Stimulated activated CD8-positive, alpha-beta memory T cell treated with anti-CD3 and anti-CD28 coated beads, Interleukin-4, amount 100 ng/mL, for 24 hours (primary cell): ENCODE results near the gene PATE1.
"Not testable (repeated sequence)": the region's sequence is repeated elsewhere in the genome, so short reads cannot be mapped to it uniquely, and the experiment has no call there.

Source experiments
- DNase-seq: peaks from one replicate; pipeline ENCODE4 v3.0.0-alpha.2; 2020; ENCODE audit warnings: low read depth

The PATE1 gene, protein sequence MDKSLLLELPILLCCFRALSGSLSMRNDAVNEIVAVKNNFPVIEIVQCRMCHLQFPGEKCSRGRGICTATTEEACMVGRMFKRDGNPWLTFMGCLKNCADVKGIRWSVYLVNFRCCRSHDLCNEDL

GRCh38 chr11:125745979-125746378, at the start of gene PATE1:
Gene PATE1 (plus strand): TSS chr11:125746279. CDS start chr11:125746305, 26 bp downstream.
- no peak for DNase-seq

DNA sequence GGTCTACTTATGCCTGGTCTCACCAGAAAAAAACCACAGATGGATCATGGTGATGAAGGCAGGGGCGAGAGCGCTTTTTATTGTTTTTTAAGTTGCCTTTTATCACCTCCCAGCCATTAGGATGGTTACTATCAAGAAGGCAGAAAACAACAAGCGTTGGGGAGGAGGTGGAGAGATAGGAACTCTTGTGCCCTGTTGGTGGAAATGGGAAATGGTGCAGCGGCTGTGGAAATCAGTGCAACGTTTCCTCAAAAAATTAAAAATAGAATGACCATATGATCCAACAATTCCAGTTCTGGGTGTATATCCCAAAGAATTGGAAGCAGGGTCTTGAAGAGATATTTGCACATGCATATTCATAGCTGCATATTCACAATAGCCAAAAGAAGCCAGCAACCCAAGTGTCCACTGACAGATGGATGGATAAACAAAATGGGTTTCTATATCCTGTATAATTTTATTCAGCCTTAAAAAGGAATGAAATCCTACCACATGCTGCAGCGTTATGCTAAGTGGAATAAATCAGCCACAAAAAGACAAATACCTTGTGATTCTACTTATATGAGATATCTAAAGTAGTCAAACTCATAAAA, 45.0 kb upstream of the PATE1 start:
- no peak for DNase-seq

DNA sequence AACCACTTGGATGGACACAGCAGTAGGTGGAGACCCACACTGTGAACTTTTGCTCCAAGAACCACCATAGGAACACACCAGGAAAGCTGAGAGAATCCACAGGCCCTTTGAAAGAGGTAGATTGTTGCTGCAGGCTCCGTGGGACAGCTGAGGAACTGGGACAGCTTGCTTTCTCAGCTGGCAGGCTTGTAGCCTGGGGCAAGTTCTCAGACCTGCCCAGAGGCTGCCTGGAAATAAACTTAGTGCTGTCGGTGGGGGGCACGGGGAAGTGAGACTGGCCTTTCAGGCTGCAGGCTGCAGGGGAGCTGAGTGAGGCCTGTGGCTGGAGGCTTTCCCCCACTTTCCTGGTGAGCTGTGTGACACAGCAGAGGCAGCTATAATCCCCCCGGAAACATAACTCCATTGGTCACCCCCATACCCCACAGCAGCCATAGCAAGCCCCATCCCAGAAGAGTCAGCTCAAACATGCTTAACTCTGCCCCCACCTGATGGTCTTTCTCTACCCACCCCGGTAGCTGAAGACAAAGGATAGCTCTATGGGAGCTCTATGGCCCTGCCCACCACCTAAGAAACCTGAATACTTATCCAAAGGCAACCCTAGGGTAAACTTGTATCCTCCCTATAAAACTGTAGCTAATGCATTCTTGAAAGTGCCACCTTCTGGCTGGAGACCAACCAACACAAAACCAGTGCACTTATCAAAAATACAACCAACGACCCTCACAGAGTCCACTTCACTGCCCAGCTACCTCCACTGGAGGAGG, 44.0 kb upstream of the PATE1 start:
- DNase-seq, result no peak

- not testable (repeated sequence) for DNase-seq
These were observed 41.4 kb upstream of the PATE1 start for GRCh38 chr11:125704686-125705085.

DNA sequence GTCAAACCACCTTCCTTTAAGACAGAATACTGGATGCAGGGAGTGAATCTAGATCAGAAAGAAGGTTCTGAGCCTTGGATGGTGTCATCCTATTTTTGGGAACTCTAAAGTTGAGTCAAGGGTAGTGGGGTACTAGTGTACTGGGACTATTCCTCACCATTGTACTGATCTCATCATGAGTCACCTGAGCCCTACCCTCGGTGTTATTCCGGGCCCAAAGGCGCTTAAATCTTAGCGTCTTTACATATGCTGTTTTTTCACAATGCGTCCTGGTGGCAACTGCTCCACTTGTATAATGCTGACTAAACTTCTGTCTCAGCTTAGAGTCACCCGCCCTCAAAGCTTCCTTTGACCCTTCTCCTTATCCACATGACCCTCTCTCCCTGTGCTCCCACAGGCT, 25.3 kb upstream of the PATE1 start:
- no peak for DNase-seq

DNA sequence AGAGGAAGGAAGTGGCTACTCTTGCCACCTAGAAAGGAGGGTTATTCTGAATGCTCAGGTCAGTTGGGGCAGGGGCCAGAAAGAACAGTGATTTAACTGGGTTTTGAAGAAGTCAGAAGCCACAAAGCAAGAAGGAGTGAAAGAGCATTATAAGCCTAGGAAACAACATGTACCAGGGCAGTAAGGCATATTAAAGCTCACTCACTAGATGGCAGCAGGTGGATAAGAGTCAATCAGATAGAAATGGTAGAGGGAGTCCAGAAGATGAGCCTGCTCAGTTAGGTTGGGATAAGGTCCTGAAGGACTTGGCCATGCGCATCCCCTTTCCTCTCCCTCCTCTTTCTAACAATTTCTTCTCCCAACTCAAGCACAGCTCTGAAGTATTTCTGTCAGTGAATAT, 22.0 kb upstream of the PATE1 start:
- no peak for DNase-seq

DNA sequence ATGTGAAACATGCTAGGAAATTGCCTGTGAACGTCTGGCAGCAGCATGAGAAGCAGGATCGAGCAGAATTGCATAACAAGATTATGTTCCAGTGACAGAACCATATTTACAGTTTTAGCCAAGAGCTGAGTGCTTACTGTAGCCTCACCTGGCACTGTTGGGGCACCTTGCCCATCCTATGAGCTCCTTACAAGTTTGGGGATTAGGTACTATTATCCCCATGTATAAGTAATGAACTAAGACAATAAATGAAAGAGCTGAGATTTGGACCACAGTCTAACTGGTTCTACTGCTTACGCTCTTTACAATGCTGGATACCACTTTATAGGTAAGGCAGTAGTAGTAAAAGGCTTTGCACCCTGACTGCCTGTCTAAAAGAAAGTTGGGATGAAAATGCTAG, 17.1 kb upstream of the PATE1 start:
- DNase-seq, result no peak

- no peak for DNase-seq
These were observed 5.5 kb upstream of the PATE1 start for GRCh38 chr11:125740617-125741016.

DNA sequence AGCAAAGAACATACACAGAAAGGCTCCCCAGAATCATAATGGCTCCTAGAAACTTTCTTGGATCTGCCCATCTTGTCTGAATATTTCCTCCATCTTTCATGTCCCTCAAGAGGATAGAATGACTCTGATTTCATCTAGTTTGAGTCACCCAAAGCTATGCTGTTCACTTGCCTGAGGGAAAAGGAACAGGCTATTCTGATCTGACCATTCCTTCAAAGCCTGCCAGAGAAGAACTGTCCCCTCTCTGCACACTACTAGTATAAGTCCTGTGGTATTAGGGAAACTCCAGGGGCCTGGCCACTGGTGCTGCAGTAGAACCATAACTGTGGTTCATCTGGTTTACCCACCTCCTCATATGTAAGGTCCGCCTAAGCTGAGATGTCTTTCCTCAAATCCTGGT, 2.4 kb upstream of the PATE1 start:
- no peak for DNase-seq

DNA sequence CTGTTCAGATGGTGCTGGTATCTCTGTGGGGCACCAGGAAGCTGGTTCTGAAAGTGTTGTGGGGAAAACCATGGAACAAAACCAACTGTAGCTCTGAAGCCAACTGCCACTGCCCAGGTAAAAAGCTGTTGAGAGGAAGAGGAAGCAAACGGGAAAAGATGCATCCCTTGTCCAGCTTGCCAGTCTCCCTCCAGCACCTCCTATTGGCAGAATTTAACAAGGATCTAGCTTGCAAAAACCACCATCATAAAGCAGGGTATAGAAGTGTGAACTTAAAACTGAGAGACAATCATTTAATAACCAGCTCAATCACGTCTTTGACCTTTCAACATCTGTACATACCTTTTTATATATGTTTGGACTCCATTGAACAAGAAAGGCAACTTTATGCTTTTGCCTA, 4.5 kb downstream of the PATE1 start:
- no peak for DNase-seq

DNA sequence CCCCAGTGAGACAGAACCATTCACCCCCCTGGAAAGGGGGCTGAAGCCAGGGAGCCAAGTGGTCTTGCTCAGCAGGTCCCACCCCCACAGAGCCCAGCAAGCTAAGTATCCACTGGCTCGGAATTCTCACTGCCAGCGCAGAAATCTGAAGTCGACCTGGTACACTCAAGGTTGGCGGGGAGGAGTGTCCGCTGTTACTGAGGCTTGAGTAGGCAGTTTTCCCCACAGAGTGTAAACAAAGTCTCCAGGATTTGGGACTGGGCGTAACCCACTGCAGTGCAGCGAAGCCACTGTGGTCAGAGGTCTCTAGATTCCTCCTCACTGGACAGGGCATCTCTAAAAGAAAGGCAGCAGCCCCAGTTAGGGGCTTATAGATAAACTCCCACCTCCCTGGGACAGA, 10.0 kb downstream of the PATE1 start:
- no peak for DNase-seq

DNA sequence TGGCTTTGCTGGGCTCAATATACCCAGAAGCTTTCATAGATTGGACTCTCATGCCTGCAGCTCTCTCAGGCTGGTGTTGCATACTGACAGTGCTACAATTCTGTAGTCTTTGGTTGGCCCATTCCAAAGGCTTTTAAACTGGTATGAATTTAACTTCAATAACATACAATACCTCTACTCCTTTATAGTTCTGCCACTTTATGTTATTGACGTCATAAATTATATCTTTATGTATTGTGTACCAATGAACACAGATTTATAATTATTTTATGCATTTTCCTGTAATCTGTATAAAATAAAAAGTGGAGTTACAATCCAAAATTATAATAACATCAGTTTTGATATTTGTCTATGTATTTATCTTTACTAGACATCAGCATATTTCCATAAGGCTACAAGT, 16.4 kb downstream of the PATE1 start:
- DNase-seq, result no peak

GRCh38 chr11:125763483-125763882, 17.4 kb downstream of the PATE1 start:
- DNase-seq, result no peak

GRCh38 chr11:125766251-125766650, 20.2 kb downstream of the PATE1 start:
- DNase-seq, result no peak

GRCh38 chr11:125768336-125769046, 22.4 kb downstream of the PATE1 start:
- DNase-seq, result no peak

GRCh38 chr11:125770583-125770982, 24.5 kb downstream of the PATE1 start:
- DNase-seq, result no peak

DNA sequence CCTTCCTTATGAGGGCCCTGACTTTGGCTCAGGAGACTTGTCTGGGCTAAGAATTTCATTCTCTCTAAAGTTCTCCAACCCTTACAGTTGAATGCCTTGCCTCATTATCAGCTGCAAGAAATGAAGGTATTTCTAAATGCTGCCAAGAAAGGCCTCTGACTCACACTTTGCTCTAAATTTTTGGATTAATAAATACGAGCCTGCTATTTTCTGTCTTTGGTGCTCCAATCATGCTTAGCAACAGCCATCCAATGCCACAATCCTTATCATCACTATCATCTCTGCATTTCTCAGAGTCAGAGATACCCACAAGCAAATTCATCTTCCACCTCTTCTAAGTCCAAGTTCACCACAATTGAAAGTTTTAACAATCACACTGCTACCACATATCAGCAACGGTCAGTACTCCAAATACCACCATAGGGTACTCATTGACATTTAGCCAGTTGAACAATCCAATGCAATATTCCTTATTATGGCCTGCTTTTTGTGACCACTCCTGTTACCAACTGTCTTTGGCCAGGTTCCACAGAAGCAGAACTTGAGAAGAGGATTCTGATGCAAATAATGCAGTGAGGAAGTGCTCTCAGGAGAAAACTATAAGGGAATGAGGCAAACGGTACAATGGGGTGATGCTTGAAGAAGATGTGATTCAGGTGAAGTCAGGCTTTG, 26.9 kb downstream of the PATE1 start:
- DNase-seq, result no peak

- no peak for DNase-seq
These were observed 27.4 kb downstream of the PATE1 start for GRCh38 chr11:125773516-125773915.

DNA sequence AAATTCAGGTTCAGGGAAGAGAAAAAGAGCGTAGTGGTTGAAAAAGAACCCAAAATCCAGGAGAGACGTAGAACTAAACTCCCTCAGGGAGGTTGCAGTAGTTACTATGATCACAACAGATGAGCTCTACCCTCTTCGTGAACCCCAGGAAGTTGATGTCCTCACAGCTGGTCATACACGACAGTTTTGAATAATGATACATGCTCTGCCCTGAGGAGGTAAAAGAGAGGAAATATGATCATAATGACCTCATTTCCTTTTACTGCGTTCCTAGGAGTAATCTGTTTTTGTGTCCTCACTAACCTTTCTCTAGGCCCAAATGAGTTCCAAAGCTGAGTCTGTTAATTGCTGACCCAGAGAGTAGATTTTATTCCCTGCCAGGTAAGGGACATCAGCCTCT, 31.2 kb downstream of the PATE1 start:
- no peak for DNase-seq

DNA sequence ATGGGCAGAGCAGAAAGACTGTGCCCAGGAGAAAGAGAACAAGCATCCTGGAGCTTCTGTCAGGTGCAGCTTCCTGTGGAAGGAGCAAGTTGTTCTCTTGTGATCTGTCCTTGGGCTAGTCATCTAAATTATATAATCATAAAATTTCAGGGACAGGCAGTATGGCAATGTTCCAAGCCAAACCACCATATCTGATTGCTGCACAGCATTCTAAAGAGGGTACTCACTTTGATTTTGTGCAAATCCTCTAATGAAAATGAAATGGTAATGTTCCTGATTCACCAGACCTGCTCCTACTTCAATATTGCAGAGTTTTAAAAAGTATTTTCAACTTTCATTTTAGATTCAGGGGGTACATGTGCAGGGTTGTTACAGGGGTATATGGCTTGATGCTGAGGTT, 32.6 kb downstream of the PATE1 start, which contains the start of gene PATE2:
TSS of gene PATE2 (minus strand) at position 101 of the 400 bp plus-strand sequence. CDS start at position 46, 55 bp downstream.
- no peak for DNase-seq

DNA sequence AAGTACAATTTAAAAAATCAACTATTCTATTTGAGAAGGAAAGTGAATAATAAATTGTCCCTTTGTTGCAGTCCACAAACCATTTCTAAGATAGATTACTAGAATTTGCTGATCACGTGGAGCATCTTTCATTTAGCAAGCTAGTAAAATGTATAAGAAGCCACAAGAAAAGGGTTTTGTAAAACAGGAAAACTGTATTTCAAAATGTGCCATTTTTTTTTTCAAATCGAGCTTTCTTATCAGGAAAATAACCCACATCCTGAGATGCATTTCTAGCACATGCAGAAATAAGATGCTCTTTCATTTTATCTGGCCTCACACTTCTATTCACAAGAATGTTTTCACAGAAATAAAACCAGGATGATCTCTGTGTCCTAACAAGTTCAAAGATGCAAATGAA, 38.6 kb downstream of the PATE1 start:
- no peak for DNase-seq

DNA sequence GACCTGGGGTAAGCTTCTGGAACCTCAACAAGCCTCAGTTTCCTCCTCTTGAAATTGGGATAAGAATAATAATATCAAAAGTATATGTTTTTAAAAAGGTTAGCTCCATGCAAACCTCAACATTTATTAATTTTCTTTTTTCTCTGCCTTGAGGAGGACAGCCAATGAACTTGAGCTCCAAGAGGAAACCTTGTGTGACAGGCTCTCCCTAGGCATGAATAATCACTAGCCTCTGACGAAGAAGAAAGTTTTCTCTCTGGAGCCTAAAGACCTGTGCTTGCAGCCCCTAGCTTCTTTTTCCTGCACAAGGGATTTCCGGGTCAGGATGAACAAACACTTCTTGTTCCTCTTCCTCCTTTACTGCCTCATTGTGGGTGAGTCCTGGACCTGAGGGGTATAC, 41.7 kb downstream of the PATE1 start, which contains the start of gene PATE3:
TSS of gene PATE3 (plus strand) at position 301 of the 400 bp plus-strand sequence. CDS start at position 326, 25 bp downstream.
- no peak for DNase-seq
